H7 (cell line): ENCODE results near the gene LSM10. TPM values are rescaled to one million over a fixed set of nuclear protein-coding genes. Genes with fewer than 3 reads are reported as not detected.

Experiments used
- DNase-seq: peaks from one replicate; pipeline ENCODE4 v3.0.0; 2012
- H3K27me3 ChIP-seq: 2 replicates; pipeline ENCODE4 v1.6.0; 2011; ENCODE audit warnings: mild to moderate bottlenecking, low read length; ENCODE audit not compliant: control insufficient read depth, insufficient read depth
- H3K36me3 ChIP-seq: replicated peaks from 2 replicates; pipeline ENCODE4 v1.5.1; 2011; ENCODE audit warnings: low read length; ENCODE audit not compliant: control insufficient read depth, insufficient read depth
- H3K4me3 ChIP-seq: 2 replicates; pipeline ENCODE4 v1.5.1; 2011; ENCODE audit warnings: low read depth, mild to moderate bottlenecking, control low read depth, low read length, moderate library complexity; ENCODE audit not compliant: insufficient read depth
- total RNA-seq: library from RNA; depleted of rRNA; stranded (reverse); fragments of >200 nt; shearing (Covaris generic); gene quantifications from 2 replicates; pipeline ENCODE4 v1.2.3, GENCODE V29; 2014; rRNA removed

Gene LSM10
- total RNA-seq, 1 experiment from 2014 or later = 14.4 TPM

DNA sequence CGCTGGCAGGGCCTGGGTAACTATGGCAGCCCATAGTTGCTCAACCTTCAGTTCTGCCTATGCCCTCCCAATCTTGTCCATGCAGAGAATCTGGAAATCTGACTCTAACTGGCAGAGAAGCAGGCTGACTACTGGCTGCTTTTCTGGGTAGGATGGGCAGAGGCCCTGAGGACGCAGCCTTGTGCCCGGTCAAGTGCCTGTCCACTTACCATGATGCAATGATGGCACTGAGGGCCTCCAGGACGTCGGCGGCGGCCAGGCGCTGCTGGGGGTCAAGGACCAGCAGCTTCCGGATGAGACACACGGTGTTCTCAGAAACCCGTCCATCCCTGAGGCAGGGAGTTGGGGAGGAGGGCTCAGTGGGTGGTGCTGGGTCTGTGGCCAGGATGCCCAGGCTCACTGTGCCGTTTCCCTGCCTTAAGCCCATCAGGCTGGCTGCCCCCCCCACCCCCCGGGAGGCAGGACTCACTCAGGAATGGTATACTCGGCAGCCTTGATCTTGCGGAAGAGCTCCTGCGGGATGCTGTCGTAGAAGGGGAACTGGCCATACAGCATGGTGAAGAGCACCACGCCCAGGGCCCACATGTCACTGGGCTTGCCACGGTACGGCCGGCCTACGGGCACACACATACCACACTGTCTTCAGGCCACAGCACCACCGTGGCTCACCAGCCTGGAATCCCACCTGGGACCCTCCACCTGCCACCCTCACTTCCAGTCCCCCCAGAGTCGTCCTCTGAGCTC is 53.9 kb downstream of the LSM10 start:
- Histone ChIP-seq H3K36me3 (peaks cover 23% of the 10 kb centered on the region), H3K27me3 (no peaks in the 10 kb centered on the region)

More for the DNA sequence above, 53.9 kb downstream of the LSM10 start:
- DNase-seq = no peak
- H3K4me3 ChIP-seq = no peak overlapping the region

Other genes with a start within 250 kb of the LSM10 start
- 97.3 and 111 TPM in 2 replicates for gene TRAPPC3, start 248.4 kb downstream of the LSM10 start, total RNA-seq
- gene MAP7D1, start 241.7 kb downstream of the LSM10 start, total RNA-seq = 146 TPM in 2 replicates
- gene THRAP3, start 173.5 kb downstream of the LSM10 start, total RNA-seq = 82.7 and 90.7 TPM in 2 replicates
- gene SH3D21, start 91.5 kb downstream of the LSM10 start, total RNA-seq = 4.7 and 4.8 TPM in 2 replicates
- gene EVA1B, start 74.3 kb downstream of the LSM10 start, total RNA-seq = 61.4 and 87.2 TPM in 2 replicates
- gene STK40, start 12.0 kb downstream of the LSM10 start, total RNA-seq = 25.0 and 25.6 TPM in 2 replicates
- gene OSCP1, start 52.5 kb upstream of the LSM10 start, total RNA-seq = 3.9 and 4.6 TPM in 2 replicates
- 145 and 190 TPM in 2 replicates for gene MRPS15, start 66.5 kb upstream of the LSM10 start, total RNA-seq
- 0.04 and 0.97 TPM in 2 replicates for gene CSF3R, start 85.0 kb upstream of the LSM10 start, total RNA-seq